GM19324 (cell line): Measurements from ENCODE around the gene TRAF7.

ENCODE experiments used
- ATAC-seq: cut with Tn5 transposase; IDR thresholded peaks from one replicate; pipeline ENCODE4 v1.9.1; 2021; ENCODE audit warnings: mild to moderate bottlenecking, moderate library complexity; ENCODE audit not compliant: unreplicated experiment, low FRiP score

TRAF7 gene

DNA sequence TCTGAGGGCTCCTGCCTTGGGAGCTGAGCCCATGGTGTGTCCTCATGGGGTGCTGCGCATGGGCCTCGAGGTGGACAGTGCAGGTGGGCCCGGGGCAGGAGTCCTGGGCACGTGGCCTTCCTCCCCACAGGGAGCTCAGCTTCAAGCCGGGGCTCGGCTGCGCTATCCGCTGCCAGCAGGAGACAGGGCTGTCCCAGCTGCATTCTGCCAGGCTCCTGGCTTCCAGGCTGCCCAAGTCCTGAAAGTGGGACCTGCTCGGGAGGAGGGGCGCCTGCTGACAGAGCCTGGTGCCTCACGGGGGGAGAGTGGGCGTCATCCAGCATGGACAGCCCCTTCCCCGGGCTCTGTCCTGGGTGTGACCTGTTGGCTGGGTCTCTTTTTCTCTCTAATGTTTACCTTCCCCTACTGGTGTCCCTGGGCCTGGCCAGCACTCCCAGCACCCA lies 7.1 kb downstream of the TRAF7 start:
- no peak for ATAC-seq

DNA sequence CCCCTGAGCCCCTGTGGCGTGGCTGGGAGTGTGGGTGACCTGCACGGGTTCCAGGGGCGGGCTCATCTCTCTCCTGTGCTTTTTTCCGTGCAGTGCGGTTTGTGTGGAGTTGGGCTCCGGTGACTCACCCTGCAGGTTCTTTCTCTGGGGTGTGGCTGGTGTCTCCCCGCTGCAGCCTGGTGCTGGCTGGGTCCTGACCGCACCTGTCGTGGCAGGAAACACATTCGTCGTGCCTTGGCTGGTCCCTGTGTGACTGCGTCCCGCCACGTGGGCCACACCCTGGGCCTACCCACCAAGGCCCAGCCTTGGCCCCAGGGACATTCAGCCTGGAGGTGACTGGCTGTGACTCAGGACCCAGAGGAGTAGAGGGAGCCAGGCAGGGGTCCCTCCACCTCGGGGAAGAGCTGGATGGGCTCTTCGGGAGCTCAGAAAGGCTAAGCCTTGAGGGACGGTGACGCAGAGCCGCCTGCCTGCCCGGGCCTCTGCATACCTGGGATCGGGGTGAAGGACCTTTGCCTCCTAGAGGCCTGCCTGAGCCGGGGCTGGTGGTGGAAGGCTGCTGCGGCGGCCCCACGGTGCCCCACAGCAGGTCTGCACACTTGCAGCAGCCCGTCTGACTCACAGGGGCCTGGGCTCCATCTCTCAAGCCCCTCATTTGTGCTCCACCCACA lies 7.8 kb downstream of the TRAF7 start:
- ATAC-seq, result no peak

DNA sequence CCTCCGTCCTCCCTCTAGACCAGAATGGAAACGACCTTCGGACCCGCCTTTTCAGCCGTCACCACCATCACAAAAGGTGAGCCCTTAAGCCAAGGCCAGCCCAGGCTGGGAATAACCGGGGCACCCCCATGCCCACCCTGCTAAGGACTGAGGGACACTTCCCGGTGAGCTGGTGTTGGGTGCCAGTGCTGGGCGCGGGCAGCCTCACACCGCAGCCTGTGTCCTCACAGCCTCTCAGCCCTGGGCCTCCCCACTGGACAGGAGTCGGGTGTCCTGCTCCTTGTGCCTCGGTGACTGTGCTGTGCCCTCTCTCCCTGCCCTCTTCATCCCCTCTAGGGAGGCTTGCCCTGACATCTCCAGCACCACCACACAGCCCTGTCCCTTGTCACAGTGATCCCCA lies 10.3 kb downstream of the TRAF7 start:
- no peak for ATAC-seq

DNA sequence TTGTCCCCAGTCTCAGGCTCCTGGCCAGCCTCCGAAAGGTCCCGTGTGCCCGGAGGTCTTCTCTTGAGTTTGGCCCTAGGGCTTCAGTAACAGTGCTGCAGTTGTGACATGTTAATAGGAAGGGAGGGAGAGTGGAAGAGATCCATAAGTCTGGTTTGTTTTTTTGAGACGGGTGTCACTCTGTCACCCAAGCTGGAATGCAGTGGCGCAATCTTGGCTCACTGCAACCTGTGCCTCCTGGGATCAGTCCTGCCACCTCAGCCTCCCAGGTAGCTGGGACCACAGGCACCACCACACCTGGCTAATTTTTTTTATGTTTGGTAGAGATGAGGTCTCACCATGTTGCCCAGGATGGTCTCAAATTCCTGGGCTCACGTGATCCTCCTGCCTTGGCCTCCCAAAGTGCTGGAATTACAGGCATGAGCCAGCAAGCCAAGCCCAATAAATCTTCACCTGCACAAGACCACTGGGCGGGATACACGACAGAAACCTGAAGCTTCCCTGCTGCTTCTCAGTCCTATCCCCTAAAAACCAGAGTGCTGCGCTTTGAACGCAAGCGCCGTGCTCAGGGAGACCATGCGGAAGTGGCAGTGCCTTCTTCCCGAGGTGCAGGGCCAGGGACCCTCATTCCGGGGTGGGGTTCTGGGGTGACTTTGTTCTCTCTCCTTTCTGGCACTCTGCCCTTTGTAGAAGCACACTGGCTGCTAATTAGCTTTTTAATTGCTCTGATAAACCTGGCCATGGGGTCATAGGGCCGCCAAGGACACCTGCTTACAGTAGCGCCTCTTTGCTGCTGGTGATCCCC lies 10.9 kb downstream of the TRAF7 start:
- no peak for ATAC-seq

DNA sequence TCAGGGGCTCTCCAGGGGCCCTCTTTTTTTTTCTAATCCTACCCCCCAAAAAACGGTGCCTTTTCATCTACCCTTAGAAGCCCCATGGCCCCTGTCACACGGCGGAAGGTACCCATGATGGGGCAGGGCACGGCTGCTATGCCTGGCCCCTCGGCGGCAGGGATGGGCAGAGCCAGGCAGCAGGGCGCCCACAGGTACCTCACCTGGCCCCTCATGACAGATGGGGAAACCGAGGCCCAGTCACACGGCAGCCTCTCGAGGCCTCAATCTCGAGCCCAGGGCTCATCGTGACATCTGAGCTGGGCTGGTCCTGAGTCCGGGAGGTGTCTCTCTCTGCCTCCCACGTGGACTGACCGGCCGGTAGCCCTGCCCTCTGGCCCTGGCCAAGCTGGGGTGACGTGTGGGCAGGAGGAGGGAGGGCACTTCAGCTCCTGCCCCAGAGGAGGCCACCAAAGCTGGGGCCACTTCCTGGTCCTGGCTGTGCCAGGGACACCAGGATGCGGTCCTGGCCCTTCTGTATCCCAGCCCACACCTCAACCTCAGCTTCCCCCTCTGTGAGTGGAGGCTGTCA lies 11.6 kb downstream of the TRAF7 start:
- no peak for ATAC-seq

DNA sequence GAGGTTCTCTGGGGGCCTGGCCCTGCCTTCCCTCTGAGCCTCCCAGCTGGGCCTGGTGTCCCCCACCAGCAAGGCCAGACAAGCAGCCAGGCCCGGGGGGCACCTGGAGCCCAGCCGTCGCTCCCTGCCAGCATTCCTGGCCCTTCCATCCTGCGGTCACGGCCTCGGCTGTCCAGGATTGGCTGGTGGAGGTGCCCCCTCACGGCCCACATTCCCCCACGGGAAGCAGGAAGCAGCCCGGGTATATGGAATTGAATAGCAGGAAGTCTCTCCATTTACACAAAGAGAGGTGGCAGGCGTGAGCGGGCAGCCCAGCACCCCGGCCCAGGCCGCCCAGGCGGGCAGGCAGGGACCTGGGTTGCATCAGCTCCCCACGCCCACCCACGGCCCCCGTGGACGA lies 14.5 kb downstream of the TRAF7 start:
- ATAC-seq, result no peak

DNA sequence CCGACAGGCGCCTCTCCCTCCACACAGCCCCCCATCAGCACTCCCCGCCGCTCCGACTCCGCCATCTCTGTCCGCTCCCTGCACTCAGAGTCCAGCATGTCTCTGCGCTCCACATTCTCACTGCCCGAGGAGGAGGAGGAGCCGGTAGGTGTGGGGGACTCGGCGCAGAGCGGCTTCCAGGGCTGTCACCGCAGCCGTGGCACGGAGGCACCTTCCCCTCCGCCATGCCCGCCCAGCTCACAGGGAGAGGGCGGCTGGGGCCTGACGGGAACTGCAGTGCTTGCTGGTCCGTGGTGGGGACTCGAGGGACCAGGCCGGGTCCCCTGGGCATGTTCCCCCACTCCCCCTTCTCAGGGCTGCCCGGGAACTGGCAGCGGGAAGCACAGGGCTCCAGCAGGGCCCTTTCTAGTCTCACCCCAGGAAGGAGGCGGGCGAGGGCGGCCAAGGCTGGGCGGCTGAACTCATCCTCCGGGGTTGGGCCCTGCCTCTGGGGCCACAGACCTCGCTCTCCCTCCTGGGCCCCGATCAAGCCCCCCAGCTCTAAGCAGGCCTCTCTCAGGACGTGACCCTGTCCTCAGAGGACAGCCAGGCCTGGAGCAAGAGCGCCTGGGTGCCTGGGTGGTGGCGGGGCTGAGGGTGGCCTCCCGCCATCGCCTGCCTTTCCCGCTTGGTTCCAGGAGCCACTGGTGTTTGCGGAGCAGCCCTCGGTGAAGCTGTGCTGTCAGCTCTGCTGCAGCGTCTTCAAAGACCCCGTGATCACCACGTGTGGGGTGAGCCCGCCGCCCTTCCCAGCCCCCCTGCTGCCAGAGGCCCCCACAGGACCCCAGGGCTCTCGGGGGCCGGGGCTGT lies 15.2 kb downstream of the TRAF7 start:
- ATAC-seq, result no peak

DNA sequence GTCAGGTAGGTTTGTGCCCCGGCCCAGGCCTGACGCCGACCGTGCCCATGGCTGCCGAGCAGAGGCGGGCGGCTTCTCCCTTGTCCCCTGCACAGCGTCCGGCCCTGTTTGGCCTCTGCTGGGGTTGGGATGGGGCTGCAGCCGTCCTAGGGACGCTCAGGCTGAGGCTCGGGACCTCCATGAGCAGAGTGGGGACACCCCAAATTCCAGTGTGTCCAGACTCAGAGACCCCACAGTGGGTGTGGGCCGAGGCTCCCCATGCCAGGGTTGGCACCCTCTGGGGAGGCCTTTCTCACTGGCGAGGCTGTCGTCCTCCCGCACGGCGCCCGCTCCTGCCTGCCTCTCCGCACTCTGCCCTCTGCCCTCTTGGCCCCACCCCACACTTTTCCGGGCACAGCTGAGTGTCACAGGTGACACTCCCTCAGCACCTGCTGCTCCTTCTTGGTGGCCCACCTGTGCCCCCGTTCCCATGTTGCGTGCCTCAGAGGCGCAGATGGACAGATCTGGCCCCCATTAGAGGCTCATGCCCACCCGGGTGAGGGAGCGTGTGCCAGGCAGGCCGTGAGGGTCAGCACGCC lies 16.1 kb downstream of the TRAF7 start:
- no peak for ATAC-seq

DNA sequence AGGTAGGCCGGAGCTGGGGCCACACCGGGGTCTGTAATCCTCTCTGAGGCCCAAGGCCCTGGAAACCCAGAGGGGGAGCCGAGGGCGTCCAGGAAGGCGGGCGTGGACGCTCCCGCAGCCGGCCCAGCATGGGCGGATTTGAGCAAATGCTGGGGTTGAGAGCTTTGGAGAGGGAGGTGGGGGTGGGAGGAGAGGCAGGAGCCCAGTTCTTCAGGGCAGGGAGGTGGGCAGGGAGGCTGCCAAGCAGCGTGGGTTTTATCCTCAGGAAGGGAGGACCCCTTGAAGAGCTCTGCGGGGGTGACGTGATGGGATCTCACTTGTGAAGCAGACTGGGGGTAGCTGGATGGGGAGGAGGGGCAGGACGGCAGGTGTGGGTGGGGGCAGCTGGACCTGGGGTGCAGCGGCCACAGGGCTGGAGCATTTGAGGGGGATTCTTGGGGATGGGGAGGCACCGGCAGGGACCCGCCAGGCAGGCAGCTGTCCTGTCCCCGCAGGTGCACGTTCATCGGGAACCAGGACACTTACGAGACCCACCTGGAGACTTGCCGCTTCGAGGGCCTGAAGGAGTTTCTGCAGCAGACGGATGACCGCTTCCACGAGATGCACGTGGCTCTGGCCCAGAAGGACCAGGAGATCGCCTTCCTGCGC lies 17.2 kb downstream of the TRAF7 start:
- ATAC-seq, result no peak

DNA sequence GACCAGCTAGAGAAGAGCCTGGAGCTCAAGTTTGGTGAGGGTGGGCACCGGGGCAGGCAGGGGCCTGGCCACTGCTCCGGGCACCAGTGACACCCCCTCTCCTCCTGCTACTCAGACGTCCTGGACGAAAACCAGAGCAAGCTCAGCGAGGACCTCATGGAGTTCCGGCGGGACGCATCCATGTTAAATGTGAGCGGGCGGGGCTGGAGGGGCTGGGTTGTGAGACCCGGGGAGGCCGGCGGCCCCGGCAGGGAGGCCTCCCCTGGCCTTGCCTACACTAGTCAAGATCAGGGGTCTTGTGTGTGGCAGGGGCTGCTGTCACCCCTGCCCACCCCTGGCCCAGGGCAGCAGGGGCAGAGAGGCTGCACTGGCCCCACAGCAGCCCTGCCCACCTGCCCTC lies 17.8 kb downstream of the TRAF7 start:
- no peak for ATAC-seq

DNA sequence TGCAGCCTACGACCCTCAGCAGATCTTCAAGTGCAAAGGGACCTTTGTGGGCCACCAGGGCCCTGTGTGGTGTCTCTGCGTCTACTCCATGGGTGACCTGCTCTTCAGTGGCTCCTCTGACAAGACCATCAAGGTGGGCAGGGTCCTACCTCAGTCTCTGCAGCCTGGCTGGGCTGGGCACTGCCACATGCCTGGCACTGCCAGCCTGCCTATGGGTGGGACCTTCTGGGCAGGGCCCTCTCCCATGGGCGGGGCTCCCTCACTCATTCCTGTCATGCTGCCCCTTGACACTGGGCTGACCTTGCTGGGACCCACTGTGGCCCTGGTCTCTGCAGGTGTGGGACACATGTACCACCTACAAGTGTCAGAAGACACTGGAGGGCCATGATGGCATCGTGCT lies 18.3 kb downstream of the TRAF7 start:
- no peak for ATAC-seq

DNA sequence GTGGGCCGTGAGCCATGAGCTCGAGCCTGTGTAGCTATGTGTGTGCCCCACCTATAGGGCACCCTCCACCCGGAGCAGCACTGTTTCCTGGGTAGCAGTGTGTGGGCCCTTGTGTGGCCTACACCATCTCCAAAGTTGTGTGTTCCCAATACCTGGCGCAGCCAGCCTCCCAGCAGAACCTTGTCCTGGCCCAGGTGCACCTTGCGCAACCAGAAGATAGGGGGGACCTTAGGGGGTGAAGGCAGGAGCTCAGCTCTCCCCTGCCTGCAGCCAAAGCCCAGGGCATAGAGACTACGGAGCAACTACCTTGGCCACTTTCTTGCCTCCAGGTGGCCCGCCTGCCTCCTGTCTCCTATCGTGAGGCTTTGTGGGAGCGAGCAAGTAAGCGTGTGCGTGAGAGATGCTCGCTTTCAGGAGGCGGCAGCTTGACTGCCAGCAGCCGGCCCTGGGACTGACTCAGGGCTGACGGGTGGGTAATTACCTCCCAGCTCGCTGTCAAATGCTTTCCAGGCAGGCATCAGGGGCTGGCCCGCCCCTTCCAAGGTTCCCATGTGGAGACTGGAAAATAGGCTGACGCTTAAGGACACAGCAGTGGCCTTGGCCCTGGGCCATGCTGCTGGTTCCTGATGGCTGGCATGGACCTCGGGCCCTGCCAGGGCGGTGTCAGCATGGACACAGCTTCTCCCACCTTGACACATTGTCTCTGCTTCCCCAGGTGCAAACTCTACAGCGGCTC lies 19.0 kb downstream of the TRAF7 start:
- ATAC-seq, result no peak

DNA sequence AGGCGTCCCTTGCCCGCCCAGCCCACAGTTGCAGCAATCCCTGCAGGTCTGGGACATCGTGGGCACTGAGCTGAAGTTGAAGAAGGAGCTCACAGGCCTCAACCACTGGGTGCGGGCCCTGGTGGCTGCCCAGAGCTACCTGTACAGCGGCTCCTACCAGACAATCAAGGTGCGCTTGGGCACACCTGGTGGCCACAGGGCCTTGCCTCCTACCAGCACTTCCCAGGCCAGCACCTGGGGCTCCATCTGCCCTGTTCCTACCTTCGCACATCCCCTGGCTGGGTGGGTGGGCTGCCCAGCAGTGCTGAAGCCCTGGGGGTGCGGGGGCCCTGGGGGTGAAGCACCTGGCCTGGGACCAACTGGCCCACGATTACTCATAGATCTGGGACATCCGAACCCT lies 19.9 kb downstream of the TRAF7 start:
- ATAC-seq, result no peak

DNA sequence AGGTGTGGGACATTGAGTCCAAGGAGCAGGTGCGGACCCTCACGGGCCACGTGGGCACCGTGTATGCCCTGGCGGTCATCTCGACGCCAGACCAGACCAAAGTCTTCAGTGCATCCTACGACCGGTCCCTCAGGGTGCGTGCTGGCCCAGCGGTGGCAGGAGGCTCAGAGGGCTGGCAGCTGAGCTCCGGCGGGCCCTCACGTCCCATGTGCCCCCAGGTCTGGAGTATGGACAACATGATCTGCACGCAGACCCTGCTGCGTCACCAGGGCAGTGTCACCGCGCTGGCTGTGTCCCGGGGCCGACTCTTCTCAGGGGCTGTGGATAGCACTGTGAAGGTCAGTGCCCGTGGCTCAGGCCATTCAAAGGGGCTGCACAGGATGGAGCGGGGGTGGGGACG lies 20.5 kb downstream of the TRAF7 start:
- ATAC-seq, result no peak

DNA sequence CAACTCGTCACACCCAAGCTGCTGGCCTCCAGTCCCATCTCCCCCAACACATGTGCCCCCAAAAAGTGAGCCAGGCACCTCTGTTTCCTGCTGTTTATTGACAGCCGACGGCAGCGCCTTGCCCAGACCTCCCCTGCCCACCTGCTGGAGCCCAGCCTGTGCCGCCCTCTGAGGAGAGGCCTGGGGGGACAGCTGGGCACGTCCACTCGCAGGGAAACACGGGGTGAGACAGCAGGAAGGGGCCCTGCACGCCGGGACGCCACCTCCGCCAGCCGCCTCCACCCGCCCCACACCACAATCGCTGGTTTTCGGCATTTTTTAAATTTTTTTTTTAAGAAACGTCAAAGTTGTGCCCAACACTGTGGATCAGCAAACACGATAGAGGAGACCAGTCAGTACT lies 21.5 kb downstream of the TRAF7 start:
- ATAC-seq, result no peak

DNA sequence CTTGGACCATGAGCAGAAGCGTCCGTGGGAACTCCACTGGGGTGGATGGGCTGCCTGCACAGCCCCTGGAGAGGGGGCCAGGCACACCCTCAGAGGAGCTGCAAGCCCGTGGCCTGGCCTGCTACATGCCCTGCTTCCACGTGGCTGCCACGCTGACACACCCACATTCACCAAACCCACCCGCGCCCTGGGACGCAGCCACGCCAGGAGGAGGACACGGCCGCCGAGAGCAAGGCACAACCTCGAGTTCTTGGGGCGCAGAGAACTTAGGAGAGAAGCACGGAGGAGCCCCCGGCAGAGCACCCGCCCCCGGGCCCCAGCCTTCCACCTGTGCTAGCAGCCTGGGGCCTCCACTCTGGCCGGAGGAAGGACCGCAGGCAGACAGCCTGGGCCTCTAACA lies 22.0 kb downstream of the TRAF7 start:
- no peak for ATAC-seq

DNA sequence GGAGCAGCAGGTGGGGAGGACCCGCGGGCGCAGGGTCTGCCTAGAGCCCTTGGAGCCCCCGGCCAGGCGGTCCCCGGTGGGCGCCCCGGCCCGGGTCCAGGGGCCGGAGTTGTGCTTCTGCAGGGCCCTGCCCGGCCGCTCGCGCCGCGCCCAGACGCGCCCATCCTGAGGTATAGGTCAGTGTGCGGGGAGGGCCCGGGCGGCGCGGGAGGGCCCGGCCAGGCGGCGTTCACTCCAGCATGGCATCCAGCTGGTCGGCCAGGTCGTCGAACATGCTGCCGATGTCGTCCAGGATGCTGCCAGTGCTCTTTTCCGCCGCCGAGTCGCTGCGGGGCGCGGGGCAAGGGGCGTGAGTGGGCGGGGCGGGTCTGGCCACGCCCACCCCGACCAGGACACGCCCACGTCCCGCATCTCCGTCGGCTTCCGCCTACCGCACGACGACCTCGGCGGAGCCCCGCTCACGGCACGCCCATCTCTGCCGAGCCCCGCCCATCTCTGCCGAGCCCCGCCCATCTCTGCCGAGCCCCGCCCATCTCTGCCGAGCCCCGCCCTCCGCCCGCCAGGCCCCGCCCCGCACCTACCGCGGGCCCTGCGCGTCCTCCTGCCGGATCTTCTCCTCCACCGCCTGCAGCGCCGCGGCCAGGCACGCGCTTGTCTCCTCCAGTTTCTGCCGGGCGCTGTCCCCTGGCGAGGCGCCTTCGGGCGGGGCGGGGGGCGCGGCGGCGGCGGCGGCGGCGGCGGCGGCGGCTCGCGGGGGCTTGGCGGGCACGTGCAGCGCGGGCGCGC lies 22.9 kb downstream of the TRAF7 start:
- no peak for ATAC-seq

DNA sequence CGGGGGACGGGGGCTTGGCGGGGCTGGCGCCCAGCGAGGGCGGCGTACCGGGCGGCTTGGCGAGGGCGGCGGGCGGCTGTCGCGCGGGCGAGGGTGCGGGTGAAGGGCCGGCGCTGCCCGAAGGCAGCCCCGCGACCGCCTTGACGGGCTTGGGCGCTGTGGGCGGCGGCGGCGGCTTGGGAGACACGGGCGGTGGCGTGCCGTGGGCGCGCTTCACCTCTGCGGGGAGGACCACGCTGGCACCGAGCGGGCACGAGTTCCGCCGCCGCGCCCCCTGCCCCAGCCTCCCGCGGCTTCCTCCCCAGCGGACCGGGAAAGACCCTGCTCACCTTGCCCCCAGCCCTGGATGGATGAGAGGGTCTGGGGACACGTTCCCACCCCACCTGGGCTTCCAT lies 23.5 kb downstream of the TRAF7 start:
- ATAC-seq, result no peak

DNA sequence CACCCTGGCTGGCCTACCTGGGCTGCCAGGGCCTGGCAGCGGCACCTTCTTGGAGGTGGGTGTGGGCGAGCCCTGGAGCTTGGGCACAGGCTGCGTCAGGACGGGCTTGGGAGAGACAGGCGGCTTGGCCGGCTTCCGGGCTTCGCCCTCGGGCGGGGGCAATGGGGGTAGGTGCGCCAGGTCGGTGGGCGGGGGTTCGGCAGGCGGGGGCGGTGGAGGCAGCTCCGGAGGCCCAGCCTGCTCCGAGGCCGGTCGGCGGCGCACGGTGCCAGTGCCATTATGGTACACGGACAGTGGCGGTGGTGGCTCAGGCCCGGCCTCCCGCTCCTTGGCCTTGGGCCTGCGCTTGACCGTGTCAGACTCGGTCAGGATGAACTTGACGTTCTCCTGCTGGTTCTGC lies 24.0 kb downstream of the TRAF7 start:
- no peak for ATAC-seq
